ENCODE data around the gene BCAS3. TPM values are rescaled to one million over a fixed set of nuclear protein-coding genes. Genes with fewer than 3 reads are reported as not detected.

The BCAS3 gene
- total RNA-seq, 4 donors from 2014 or later = 20.7 to 76.3 (median 39.8) TPM

DNA sequence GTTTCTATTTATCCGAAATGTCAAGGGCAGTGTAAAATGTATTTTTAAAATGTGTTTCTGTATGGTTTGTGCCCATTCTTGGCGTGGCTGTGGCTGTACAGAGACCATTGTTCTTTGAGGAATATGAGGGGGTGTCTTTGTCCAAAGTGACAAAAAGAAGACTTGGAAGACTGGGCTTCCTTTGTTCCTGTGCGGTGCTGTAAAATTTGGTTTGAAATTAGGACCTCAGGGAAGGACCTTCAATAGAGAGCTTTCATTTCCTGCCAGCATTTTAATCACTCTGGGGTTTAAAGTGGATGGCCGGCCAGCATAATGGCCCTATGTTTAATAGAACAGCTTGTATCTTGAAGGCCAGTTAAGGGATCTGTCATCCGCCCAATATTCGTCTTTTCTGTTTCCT is 531.9 kb downstream of the BCAS3 start:
- no peak for DNase-seq
- Histone ChIP-seq H3K27ac (peak overlapping the region; percentile 44 to 61 (median 54)), H3K27me3 (no peaks in the 10 kb centered on the region), H3K36me3 (no peaks in the 10 kb centered on the region), H3K4me1 (peaks cover 0 to 11% (median 0%) of the 10 kb centered on the region in 4 donors), H3K4me3 (no peak overlapping the region), H3K9me3 (no peaks in the 10 kb centered on the region)
- no peak for TF ChIP-seq POLR2A (IDR thresholded peaks at IDR 0.05)
- no peak for TF ChIP-seq POLR2AphosphoS5 (IDR thresholded peaks at IDR 0.05)
- TF ChIP-seq EP300 (IDR thresholded peaks at IDR 0.05; ENCODE audit: low read depth) = no peak
- TF ChIP-seq, protein P1, sequence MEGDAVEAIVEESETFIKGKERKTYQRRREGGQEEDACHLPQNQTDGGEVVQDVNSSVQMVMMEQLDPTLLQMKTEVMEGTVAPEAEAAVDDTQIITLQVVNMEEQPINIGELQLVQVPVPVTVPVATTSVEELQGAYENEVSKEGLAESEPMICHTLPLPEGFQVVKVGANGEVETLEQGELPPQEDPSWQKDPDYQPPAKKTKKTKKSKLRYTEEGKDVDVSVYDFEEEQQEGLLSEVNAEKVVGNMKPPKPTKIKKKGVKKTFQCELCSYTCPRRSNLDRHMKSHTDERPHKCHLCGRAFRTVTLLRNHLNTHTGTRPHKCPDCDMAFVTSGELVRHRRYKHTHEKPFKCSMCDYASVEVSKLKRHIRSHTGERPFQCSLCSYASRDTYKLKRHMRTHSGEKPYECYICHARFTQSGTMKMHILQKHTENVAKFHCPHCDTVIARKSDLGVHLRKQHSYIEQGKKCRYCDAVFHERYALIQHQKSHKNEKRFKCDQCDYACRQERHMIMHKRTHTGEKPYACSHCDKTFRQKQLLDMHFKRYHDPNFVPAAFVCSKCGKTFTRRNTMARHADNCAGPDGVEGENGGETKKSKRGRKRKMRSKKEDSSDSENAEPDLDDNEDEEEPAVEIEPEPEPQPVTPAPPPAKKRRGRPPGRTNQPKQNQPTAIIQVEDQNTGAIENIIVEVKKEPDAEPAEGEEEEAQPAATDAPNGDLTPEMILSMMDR (IDR thresholded peaks at IDR 0.05) = no peak
- in situ Hi-C loops (cut with MboI; ENCODE audit: low pct_ligation_motif_present in 1 of 4, low pct_unique_long_range_greater_than_20kb in 1 of 4, low sequenced_read_pairs in 3 of 4) = no loop called here
- 54 to 66% methylated on average over 4 to 6 of the region's 6 CpGs for WGBS, 2 donors (ENCODE audit: low coverage in 1 of 2)
- intact Hi-C loops (cut with DNase I; ENCODE audit: low total_unique reads) = no loop called here

DNA sequence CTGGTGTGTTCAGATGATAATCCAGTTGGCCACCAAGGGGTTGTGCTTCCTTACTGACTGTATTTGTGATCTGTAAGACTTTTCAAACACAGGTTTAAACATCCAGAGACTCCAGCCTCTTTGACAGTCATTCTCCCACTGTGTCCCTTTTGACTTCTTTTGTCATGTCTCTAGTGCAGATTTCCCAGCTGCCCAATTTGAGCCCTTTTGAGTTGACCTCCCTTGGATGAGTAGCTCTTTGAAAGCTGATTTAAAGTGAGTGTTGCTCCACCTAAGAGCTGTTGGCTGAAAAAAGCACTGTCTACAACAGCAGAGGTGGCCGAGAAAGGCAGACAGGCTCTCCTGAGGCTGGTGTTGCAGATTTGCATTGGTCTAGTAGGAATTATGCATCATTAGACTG is 533.6 kb downstream of the BCAS3 start:
- Histone ChIP-seq H3K4me3 (no peak overlapping the region), H3K36me3 (no peaks in the 10 kb centered on the region), H3K4me1 (peaks cover 0 to 11% (median 0%) of the 10 kb centered on the region in 4 donors), H3K9me3 (no peaks in the 10 kb centered on the region), H3K27me3 (no peaks in the 10 kb centered on the region), H3K27ac (no peak overlapping the region)
- DNase-seq = no peak
- intact Hi-C loops (cut with DNase I; ENCODE audit: low total_unique reads) = no loop called here
- no peak for TF ChIP-seq POLR2A (IDR thresholded peaks at IDR 0.05)
- TF ChIP-seq, protein P1 (IDR thresholded peaks at IDR 0.05) = no peak
- TF ChIP-seq EP300 (IDR thresholded peaks at IDR 0.05; ENCODE audit: low read depth) = no peak
- no peak for TF ChIP-seq POLR2AphosphoS5 (IDR thresholded peaks at IDR 0.05)
- in situ Hi-C loops (cut with MboI; ENCODE audit: low pct_ligation_motif_present in 1 of 4, low pct_unique_long_range_greater_than_20kb in 1 of 4, low sequenced_read_pairs in 3 of 4) = no loop called here
- 96% methylated on average over 1 of the region's 1 CpG; no CpG with 5 or more reads in 1 of the 2 donors for WGBS, 2 donors (ENCODE audit: low coverage in 1 of 2)

DNA sequence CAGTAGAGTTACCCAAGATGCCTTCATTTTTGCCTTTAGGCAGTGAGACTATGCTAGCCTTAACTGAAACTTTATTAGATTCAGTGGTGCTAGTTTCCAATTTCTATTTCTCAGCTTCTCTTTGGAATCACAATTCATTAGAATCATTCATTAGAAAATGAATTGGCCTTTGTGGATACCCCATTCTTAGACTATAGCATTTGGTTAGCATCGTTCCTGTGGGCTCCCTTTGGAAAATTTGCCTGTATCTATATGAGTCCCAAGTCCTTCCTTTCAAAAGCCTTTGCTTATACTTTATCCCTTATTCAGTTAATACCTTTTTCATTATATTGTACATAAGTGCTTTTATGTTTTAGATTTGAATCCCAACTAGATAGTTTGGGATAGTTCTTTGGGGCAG is 535.0 kb downstream of the BCAS3 start:
- Histone ChIP-seq H3K36me3 (no peaks in the 10 kb centered on the region), H3K4me1 (peaks cover 0 to 10% (median 0%) of the 10 kb centered on the region in 4 donors), H3K9me3 (no peaks in the 10 kb centered on the region), H3K27ac (no peak overlapping the region), H3K4me3 (no peak overlapping the region), H3K27me3 (no peaks in the 10 kb centered on the region)
- DNase-seq = no peak
- WGBS, 2 donors (ENCODE audit: low coverage in 1 of 2) = 87 to 100% methylated on average over 1 of the region's 1 CpG
- no peak for TF ChIP-seq EP300 (IDR thresholded peaks at IDR 0.05; ENCODE audit: low read depth)
- in situ Hi-C loops (cut with MboI; ENCODE audit: low pct_ligation_motif_present in 1 of 4, low pct_unique_long_range_greater_than_20kb in 1 of 4, low sequenced_read_pairs in 3 of 4) (no loop called here), intact Hi-C loops (cut with DNase I; ENCODE audit: low total_unique reads) (no loop called here)

DNA sequence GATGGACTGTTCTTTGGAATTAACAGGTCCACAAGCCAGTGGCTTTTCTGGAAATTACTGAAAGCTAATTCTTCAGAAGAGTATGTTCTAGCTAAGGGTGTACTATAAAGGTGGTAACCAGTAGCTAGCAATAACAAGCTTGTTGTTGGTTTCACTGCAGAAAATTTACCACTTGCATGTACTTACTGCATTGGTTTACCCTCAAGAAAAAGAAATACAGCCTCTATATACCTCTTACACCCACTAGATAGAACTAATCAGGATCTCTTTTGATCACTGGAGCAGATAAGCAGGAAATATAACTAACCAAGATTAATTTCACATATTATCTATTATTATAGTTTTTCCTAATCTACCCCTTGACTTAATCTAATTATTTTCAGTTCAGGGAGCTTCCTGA is 537.1 kb downstream of the BCAS3 start:
- H3K27ac ChIP-seq = no peak overlapping the region
- no peaks in the 10 kb centered on the region for H3K36me3 ChIP-seq
- DNase-seq = no peak
- H3K9me3 ChIP-seq = no peaks in the 10 kb centered on the region
- in situ Hi-C loops (cut with MboI; ENCODE audit: low pct_ligation_motif_present in 1 of 4, low pct_unique_long_range_greater_than_20kb in 1 of 4, low sequenced_read_pairs in 3 of 4) = no loop called here
- no peak overlapping the region for H3K4me3 ChIP-seq
- H3K4me1 ChIP-seq = peaks cover 0 to 7% (median 0%) of the 10 kb centered on the region in 4 donors
- intact Hi-C loops (cut with DNase I; ENCODE audit: low total_unique reads) = no loop called here
- TF ChIP-seq POLR2A (IDR thresholded peaks at IDR 0.05) (no peak), EP300 (IDR thresholded peaks at IDR 0.05; ENCODE audit: low read depth) (no peak), POLR2AphosphoS5 (IDR thresholded peaks at IDR 0.05) (no peak)
- TF ChIP-seq, protein P1 (IDR thresholded peaks at IDR 0.05) = no peak
- H3K27me3 ChIP-seq = no peaks in the 10 kb centered on the region

DNA sequence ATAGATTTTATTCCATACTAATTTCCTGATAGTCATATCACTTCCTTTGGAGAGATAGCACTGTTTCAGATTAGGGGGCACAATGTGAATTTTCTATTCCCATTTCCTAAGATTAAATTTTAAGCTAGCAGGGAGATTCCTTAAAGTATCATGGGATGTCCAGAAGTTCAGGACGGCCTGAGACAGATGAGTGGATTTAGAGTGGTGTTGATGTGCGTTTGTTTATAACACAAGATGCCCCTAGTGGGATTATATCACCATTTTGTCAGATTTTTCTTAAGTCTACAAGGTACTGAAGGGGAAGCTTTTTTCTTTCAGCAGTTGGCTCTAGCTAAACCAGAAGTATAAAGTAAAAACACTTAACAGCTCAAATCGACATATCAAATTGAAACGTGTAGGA is 538.4 kb downstream of the BCAS3 start:
- TF ChIP-seq POLR2AphosphoS5 (IDR thresholded peaks at IDR 0.05) (no peak), POLR2A (IDR thresholded peaks at IDR 0.05) (no peak), EP300 (IDR thresholded peaks at IDR 0.05; ENCODE audit: low read depth) (no peak)
- TF ChIP-seq, protein P1 (IDR thresholded peaks at IDR 0.05) = no peak
- no peak for DNase-seq
- Histone ChIP-seq H3K27ac (no peak overlapping the region), H3K27me3 (no peaks in the 10 kb centered on the region), H3K4me1 (peaks cover 0 to 4% (median 0%) of the 10 kb centered on the region in 4 donors), H3K9me3 (no peaks in the 10 kb centered on the region), H3K36me3 (no peaks in the 10 kb centered on the region), H3K4me3 (no peak overlapping the region)
- WGBS, 2 donors (ENCODE audit: low coverage in 1 of 2) = 78 to 92% methylated on average over 4 of the region's 4 CpGs
- intact Hi-C loops (cut with DNase I; ENCODE audit: low total_unique reads) (no loop called here), in situ Hi-C loops (cut with MboI; ENCODE audit: low pct_ligation_motif_present in 1 of 4, low pct_unique_long_range_greater_than_20kb in 1 of 4, low sequenced_read_pairs in 3 of 4) (no loop called here)

Measured in transverse colon (tissue), 4 donors.